Hippocampal formation (tissue), 2 donors: Measurements from ENCODE around the gene SLC47A2.
A peak's percentile ranks its signal among the peaks of the same experiment; 100 is the strongest.

ENCODE experiments used
- DNase-seq, 2 donors: peaks; one replicate each; lab custom pipeline; 2025; lab: John Stamatoyannopoulos, UW

Gene SLC47A2

DNA sequence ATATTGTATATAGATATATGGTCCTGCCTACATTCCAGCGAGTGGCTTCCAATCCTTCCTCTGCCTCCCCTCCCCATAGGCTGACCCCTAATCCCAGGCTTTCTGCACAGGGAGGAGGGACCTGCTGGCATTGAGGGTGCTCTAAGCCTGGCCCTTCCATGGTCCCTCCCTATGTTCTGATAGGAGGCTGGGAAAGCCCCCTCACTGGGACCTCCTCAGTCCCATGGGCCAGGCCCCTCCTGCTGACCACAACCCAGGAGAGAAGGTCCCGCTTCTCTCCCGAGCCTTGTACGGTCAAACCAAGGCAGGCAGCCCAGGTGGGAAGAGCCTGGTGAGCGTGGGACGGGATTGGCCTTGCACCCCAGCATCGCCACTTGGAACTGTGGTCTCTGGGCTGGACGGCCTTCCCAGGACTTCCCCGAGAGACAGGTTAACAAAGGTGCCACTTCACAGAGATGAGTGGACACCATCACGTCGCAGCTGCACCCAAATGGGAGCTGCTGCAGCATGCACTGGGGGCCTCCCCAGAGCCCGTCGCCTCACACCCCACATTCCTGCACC lies 30.9 kb upstream of the SLC47A2 start:
- DNase-seq: no peak

DNA sequence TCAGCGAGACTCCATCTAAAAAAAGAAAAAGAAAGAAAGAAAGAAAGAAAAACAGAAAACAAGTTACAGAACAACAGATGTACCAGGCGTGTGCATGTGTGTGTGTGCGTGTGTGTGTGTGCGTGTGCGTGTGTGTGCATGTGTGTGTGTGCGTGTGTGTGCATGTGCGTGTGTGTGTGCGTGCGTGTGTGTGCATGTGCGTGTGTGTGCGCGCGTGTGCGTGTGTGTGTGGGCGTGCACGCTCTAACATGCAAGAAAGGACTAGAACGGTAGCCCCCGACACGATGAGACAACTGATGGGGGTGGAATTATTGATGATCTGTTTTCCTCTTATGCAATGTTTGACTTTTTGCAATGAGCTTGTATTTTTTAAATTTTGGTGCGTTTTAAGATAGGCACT lies 30.1 kb upstream of the SLC47A2 start:
- DNase-seq: no peak

DNA sequence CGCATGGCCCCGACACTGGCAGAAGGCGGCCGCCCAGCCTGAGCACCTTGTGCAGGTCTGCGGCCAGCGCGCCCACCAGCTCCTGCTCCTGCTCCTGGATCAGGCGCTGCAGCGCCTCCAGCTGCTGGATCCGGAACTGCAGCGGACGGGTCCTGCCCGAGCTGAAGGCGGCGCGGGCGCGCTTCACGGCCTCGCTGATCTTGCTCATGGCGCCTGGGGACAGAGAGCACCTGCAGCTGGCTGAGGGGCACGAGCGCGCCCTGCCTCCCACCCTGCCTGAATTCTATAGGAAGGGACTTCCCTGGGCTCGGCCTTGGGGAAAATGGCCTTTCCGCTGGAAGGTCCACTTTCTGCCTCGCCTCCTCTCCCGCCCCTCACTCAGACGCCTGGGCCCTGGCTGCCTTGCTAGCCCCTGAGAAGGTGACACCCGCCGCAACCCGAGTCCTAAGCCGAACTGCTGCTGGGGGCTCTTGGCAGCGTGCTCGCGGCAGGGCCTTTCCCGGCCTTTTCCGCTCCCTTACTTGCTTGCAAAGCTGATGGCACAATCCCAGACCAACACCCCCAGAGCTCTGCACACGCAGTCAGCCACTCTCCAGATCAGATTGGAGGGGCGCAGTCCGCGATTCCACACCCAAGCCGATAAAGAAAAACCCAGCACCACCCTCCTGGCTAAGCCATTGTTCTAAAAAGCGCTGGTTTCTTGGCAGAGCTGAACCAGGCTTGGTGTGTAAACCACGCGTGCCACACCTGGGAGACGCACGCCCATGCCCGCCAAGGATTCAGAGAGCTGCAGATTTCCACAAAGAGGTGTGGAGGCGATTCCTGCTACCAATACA lies 28.8 kb upstream of the SLC47A2 start:
- DNase-seq: peak; percentile 54 to 83

DNA sequence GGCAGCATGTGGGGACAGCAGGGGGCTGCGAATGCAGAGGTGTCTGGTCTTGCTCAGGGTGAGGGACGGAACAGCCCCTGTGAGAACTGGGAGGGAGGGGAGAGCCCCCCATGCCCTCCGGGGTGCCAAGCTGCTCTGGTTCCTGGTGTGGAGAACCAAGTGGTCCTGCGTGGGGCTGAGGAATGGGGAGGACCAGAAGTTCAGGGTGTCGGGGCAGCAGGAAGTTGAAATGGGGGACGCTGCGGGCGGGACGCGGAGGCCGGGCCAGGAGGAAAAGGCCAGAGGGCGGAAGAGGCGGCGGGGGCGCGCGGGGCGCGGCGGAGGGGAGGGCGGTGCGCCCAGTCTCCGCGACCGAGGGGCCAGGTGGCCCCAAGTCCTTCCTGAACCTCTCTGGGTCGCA lies 28.1 kb upstream of the SLC47A2 start:
- no peak for DNase-seq

DNA sequence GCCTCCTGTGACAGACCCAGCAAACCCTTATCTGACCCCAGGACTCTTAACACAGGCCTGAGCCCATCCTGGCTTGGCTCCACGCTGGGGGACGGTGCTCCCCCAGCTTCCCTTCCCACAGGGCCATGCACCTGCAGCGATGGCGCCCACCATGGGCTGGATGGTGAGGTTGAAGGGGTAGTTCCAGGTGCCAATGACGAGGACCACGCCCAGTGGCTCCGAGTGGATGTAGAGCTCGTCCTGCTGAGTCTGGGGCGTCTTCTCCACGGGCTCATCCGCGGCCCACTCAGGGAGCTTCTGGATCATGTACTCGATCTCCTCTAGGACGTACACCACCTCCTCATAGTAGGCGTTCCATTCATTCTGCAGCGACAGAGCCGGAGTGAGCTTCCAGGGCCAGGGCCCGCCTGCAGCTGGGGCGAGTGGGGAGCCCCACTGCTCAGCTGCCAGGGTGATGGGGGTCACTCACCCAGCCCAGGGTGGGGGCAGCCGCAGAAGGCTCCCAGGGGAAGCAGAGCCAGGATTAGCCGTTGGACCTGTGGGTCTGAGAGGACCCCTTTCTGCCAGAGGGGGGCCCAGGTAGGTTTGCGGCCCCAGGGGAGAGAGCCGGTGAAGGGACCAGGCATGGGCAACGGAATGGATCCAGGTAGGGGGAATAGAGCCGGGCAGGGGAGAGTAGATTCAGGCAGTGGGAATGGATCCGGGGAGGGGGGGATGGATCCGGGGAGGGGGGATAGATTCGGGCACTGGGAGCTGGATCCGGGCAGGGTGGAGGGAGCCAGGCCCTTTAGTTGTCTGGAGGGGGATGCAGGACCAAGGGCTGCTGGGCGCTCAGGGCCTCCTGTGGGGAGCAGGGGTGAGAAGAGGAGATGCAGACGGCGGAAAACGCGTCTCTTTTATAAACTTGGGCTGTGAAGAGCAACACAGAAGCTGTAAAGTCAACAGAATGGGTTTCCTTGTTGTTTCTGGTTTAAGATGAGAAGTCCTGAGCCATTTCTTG lies 27.0 kb upstream of the SLC47A2 start:
- no peak for DNase-seq

DNA sequence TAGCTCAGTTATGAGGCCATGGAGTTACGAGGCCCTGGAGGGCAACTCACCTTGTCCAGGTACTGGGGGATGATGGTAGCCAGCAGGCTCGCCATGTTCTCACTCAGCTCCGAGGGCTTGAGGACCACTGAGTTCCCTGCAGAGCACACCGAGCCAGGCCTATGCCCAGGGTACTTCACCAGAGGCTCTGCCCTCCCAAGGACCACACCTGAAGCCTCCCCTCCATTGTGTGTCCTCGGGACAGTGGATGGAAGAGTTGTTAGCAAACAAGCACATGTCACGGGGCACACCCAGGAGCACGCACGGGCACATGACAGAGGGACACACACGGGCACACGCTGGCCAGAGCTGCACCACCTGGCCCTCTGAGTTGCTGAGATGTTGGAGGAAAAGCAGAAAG lies 26.1 kb upstream of the SLC47A2 start:
- no peak for DNase-seq

DNA sequence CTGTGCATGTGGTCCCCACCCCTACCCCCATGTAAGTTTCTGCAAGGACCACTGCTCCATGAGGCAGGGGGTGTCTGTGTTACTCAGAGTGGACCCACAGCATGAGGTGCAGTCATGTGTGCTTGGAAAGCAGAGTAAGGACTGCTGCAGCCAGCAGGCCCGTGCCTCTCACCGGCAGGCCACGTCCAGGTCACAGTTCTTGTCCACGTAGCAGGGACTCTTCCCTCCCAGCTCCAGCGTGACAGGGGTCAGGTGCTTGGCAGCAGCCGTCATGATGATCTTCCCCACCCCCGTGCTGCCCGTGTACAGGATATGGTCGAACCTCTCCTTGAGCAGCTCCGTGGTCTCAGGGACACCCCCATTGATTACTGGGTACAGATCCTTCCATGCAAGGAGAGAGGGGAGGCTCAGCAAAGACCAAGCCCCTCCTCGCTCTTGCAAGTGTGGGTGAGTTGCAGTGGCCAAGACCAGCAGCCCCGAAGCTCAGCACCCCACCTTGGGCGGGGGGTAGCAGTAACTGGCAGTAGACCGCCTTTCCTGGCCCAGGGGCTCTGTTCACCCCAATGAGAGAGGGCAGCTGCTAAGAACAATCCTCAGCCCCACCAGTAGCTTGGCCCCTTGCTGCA lies 25.6 kb upstream of the SLC47A2 start:
- DNase-seq: no peak

DNA sequence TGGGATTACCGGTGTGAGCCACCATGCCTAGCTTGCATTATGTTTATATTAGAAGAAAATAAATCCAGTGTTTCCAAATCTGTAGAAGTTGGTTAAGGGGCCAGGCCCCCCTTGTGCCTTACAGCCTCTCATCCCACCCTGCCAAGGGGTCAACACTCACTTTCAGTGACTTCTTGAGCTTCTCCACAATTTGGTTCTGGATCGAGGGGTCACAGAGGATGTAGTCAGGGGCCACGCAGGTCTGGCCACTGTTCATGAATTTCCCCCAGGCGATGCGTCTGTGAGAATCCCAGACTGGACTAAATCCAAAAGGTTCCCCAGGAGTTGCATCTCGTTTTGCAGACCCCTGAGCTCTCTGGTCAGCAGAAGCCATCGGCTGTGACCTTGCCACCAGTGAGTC lies 24.5 kb upstream of the SLC47A2 start:
- no peak for DNase-seq

DNA sequence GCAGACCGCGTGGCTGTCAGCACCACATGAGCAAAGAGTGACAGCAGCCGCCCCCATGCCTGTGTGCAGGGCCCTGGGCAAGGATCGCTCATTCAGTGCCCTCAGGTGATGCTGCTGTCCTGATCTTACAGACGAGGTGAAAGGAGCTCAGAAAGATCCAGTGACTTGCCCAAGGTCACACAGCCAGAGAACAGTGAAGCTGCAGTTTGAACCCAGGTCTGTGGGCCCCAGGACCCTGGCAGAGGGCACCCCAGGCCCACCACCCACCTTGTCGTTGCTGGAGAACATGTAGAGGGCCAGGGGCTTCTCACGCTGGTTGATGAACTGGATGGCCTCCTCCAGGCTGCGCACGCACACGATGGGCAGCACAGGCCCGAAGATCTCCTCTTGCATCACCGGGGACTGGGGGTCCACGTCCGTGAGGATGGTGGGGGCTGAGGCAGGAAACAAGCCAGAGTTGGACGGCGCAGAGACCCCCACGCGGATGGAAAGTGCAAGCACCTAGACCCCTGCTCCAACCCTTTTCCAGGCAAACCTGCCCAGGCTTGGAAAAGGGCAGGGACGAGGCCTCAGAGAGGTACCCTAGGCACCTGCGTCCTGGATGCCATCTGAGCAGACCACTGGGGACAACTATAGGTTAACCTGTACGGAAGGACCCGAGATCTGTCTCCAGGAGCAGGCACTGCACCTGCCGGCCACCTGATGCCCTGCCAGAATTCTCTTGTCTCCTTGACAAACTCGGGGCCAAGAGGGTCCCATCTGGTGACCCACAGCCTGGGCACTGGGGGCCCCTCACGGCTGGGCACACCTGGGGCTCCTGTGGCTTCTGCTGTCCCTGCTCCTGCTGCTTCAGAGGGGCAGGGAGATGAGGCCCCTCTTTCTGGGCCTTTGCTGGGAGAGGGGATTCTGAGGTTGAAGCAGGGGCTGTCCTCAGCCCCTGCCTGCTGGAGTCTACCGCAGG lies 23.1 kb upstream of the SLC47A2 start:
- DNase-seq: no peak

DNA sequence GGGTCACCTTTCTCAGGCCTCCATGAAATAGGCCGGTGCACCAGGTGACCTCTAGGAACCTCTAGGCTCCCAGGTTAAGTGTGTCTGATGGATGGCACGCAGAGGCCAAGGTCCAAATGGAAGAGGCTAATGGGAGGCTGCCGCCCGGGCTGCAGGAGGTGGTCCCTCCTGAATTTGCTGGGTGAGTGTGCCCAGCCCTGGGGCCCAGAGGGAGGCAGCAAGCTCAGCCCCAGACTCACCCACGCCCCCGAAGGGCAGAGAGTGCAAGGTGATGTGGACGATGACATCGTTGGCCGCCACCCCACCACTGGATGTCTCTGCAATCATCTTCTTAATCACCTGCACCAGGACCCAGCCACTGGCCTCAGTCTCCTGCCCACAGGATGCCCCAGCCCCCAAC lies 22.4 kb upstream of the SLC47A2 start:
- no peak for DNase-seq

DNA sequence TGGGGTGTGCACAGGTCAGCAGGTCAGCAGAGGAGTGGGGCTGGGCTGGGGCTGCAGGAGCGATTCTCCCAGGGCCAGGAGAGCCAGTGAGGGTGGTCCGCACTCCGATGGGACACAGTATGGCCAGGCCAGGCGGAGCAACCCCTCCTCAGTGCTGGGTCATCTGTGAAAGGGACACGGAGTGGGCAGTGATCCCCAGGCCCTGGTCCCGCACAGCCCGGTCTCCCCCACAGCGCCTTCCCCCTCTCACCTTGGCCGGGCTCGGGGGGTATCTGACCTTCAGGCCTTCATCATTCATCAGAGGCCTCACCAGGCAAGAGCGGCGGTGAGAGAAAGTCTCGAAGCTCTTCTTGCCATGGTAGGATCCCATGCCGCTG lies 21.7 kb upstream of the SLC47A2 start:
- no peak for DNase-seq

DNA sequence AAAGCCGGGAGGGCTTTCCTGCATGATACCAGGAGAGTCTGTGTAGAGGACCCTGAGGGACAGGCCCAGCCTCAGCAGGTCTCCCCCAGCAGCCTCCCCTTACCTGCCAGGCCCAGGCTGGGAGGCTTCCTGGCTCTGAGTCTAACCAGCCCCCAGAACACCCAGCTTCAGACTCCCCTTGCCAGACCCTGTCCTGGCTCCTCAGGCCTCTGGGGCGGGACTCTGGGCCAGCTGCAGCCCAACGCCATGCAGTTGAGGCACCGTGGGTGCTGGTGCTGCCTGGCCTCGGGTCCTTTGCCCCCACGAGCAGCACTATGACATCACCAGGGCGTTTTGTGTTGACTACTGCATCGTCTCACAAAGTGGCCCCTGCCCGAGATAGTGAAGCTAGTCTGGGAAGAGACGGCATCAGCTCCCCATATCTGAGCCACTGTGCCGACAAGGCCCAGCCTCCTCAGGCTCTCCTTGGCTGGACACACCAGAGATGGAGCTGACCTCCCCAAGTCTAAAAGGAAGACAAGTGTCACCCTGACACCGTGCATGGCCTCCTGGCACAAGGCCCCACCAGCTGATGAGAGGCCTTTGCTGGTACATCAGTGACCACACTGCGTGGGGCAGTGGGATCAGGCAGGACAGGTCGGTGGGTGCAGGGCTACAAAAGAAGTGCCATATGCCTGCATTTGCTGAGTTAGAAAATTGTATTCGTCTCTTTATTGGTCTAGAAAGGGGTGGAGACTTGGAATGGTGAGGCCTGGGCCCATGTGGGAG lies 21.1 kb upstream of the SLC47A2 start:
- no peak for DNase-seq

DNA sequence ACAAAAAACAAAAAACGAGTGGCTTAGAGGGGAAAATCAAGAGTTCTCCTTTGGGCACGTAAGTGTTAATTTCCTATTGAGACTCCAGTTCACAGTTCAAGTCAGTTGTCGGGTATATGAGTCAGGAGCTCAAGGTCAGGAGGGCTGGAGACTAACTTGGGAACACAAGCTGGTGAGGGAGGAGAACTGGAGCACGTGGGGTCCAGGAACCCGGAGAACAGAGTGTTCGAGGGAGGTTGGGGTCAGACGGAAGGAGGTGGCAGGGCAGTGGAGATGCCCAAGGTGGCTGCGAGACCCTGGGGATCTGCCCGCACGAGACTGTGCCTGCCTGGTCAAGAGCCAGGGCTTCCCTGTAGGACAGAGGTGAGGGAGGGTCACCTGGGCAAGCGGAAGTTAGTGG lies 19.7 kb upstream of the SLC47A2 start:
- DNase-seq: no peak

DNA sequence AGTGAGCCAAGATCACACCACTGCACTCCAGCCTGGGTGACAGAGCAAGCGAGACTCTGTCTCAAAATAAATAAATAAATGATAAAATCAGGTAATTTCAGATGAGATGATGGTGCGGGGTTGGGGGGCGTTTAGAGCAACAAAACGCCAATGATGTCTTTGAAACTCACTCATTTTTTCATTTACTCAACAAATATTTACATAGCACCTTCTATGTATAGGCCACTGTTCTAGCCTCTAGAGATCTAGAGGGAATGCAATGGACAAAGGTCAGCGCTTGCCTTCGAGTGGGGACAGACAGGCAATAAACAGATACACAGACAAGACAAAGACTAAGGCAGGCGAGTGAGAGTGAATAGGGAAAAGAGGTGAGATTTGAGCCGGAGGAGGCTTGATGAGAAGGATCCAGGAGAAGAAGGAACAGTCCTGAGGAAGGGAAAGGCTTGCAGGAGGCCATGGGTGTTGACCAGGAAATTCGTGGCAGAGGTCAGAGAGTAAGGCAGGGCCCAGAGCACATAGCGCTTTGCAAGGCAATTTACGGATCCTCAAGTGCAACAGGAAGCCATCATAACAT lies 17.7 kb upstream of the SLC47A2 start:
- no peak for DNase-seq

DNA sequence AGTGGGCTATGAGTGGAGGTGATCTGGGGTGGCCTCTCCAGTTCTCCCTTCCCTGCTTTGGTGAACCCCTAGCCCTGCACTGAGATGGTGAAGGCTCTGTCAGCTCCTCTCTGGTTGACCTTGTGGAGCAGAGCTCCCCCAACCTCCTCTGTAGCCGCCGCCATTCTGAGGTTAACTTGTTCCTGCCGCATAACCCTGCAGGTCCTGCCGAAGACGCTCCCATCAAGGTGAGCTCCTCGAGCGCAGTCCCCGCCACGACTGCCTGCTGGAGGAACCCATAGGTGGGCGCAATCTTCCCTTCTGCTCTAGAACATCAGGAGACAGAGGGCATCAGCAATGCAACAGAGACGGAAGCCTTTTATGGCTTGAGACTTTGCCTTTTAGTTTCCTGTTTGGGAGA lies 15.2 kb upstream of the SLC47A2 start:
- DNase-seq: no peak

DNA sequence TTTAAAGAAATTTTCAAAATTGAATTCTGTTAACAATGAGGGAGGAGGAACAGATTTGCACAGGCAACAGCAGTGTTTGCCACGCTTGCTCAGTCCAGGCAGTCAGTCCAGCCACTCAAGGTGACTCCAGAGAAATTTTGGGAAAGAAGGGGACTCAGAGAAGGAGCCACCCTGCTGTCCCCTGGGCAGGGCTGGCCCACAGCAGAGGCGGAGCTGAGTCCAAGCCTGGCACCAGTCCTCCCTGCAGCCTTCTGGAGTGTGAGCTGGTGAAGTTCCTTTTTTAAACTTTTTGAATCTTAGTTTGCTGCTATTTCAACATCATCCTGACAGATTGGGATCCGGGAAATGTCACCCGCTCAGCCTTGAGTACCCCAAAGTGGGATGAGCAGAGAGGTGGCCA lies 14.5 kb upstream of the SLC47A2 start:
- no peak for DNase-seq

DNA sequence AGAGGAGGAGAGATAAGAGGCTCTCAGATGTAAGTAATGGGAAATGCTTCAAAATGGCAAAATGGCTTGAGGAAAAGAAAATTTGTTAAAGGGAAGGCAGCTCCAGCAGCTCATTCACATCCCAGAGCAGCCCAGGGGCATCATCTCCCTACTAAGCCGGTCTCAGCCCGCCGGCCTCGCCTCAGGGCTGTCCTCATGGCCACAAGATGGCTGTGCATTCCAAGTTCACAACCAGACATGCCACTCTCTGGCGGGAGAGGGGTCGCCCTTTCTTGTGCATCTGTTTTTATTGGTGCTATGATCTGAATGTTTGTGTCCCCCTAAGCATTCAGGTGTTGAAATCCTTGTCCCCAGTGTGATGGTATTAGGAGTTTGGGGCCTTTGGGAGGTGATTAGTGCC lies 13.5 kb upstream of the SLC47A2 start:
- DNase-seq: no peak

DNA sequence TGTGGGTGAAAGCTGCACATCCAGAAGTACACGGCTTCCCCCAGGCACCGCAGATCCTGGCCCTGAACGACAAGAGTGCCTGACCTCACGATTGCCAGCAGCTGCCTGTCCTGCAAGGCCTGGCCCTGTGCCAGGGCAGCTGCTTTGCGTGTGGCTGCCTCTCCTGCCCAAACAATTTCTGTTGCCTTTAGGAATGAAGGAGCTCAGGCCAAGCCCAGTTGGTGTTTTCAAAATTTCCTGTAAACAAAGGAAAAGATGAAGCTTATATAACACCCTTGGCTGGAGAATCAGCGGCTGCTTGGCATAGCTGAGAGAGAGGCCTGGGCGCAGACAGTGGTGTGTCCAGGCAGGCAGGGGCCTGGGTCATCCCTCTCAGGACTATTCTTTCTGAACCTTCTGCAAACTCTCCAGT lies 11.7 kb upstream of the SLC47A2 start:
- peak; percentile 75 to 76 for DNase-seq

DNA sequence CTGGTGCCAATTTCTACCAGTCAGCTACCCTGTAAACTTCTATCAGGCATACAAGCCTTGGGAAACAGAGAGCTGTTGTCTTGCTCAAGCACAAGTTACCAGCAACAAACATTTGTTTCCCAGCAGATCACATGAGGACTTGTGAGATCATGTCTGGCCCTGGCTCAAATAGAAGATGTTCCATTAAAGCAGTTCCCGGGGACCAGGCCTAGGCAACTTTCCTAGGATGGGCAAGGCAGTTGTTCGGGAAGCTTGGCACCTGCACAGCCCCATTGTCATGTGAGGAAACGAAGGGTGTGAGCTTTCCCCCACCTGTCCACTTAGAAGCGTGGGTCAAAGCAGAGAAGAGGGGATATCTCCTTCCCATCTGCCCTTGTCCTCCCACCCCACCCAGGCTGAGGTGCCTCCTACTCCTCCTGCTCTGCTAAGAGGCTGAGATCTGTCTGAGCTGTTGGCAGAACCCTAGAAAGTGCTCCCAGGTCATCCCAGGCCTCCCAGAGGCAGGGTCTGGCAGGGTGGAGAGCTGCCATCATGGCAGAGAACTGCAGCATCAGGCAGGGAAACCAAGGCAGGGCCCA lies 11.2 kb upstream of the SLC47A2 start:
- DNase-seq: peak; percentile 80 to 97
